ENCODE results near the gene CSN2. TPM values are rescaled to one million over a fixed set of nuclear protein-coding genes. Genes with fewer than 3 reads are reported as not detected.
A peak's percentile ranks its signal among the peaks of the same experiment; 100 is the strongest.

The CSN2 gene
- total and polyA plus RNA-seq, 2 of the 4 experiments (the other 2 are of a cell fraction), result not detected

DNA sequence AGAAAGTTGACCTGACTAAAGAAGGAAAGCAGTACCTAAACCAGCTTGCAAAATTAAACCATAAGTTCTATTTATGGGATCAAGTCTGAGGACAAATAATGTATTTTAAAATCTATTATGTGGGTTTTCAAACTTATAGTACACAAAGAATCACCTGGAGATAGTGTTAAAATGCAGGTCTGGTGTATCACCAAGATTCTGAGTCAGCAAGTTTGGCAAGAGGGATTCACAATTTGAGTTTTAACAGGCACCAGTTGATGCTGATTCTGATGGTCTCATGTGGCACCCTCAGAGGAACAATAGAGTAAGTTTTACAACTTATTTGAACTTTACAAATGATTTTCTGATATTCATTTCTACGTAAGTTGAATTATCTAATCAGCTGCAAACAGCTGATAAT is 21.1 kb upstream of the CSN2 start:
- ATAC-seq (ENCODE audit: low read depth) (no peak), DNase-seq (no peak)
- in situ Hi-C loops (cut with MboI; ENCODE audit: low sequenced_read_pairs) (no loop called here), intact Hi-C loops (cut with micrococcal nuclease) (no loop called here), dilution Hi-C loops (cut with HindIII; ENCODE audit: low sequenced_read_pairs, unreplicated experiment) (no loop called here)
- no peak overlapping the region for H3K23ac ChIP-seq (ENCODE audit: low read depth, low read length)
- H2BK5ac ChIP-seq (ENCODE audit: low read depth, low read length, poor library complexity, severe bottlenecking), result no peak overlapping the region
- CTCF ChIA-PET, result no interaction called here
- H2BK15ac ChIP-seq (ENCODE audit: low read depth, low read length), result no peak overlapping the region
- no peak overlapping the region for H4K5ac ChIP-seq (ENCODE audit: low read depth, low read length)
- H4K20me1 ChIP-seq (ENCODE audit: insufficient read depth, low read length), result no peaks in the 10 kb centered on the region
- H3K27me3 ChIP-seq (ENCODE audit: control insufficient read depth, insufficient read depth, low read length), result no peaks in the 10 kb centered on the region
- H3K4me3 ChIP-seq (ENCODE audit: insufficient read depth, low read depth, low read length), result no peak overlapping the region
- no peaks in the 10 kb centered on the region for H3K9me3 ChIP-seq (ENCODE audit: control insufficient read depth, insufficient read depth, low read length)
- no peak overlapping the region for H3K18ac ChIP-seq (ENCODE audit: low read depth, low read length)
- no peak overlapping the region for H4K8ac ChIP-seq (ENCODE audit: low read depth in 2 of 2, low read length in 2 of 2)
- H2AK5ac ChIP-seq (ENCODE audit: low read depth, low read length), result no peak overlapping the region
- no peaks in the 10 kb centered on the region for H3K36me3 ChIP-seq (ENCODE audit: control insufficient read depth, insufficient read depth, low read length)
- H3K79me1 ChIP-seq (ENCODE audit: low read depth in 1 of 2, low read length in 2 of 2), result no peaks in the 10 kb centered on the region
- no peak overlapping the region for H3K9ac ChIP-seq (ENCODE audit: low read depth, low read length)
- no TSS peak for BruUV-seq (replicated peaks)
- H4K91ac ChIP-seq (ENCODE audit: insufficient read depth, low read depth, low read length), result no peak overlapping the region
- H3K9me1 ChIP-seq (ENCODE audit: insufficient read depth, low read length), result no peaks in the 10 kb centered on the region
- H3K4me1 ChIP-seq (ENCODE audit: control insufficient read depth, insufficient read depth, low read length), result no peaks in the 10 kb centered on the region
- H3K14ac ChIP-seq (replicated peaks; ENCODE audit: low read depth, low read length), result no peak overlapping the region
- no peak overlapping the region for H2BK20ac ChIP-seq (ENCODE audit: low read depth, low read length)
- H3K56ac ChIP-seq (ENCODE audit: extremely low read depth, insufficient read depth, low read length), result no peak overlapping the region
- no peak overlapping the region for H2BK120ac ChIP-seq (ENCODE audit: low read depth, low read length)
- no peak overlapping the region for H2AFZ ChIP-seq (replicated peaks; ENCODE audit: low read length, poor library complexity)
- H3K4ac ChIP-seq (ENCODE audit: low read depth, low read length), result no peak overlapping the region
- POLR2A ChIA-PET (ENCODE audit: unreplicated experiment), result no interaction called here
- whole genome bisulfite sequencing, 2 experiments (ENCODE audit: extremely low coverage in 2 of 2, insufficient read length in 1 of 2), result no CpG with 5 or more reads among the region's 1 CpG
- H2AK9ac ChIP-seq (replicated peaks; ENCODE audit: low read depth, low read length, poor library complexity), result no peak overlapping the region
- no peak overlapping the region for H3K27ac ChIP-seq (ENCODE audit: insufficient read depth, low read length)
- no peak overlapping the region for H3K4me2 ChIP-seq (ENCODE audit: low read depth, low read length)
- TF ChIP-seq RFX5 (IDR thresholded peaks at IDR 0.05; ENCODE audit: low read depth, low read length) (no peak), MAFK (IDR thresholded peaks at IDR 0.05; ENCODE audit: low read depth, low read length) (peak; percentile 44; the same call in 1 of the 2 replicates), SMC3 (IDR thresholded peaks at IDR 0.05; ENCODE audit: low read depth, low read length) (no peak)
